RWPE2 (cell line): ENCODE results near the gene GFAP.

Source experiments
- ATAC-seq: fragments of 200-7000 bp; cut with Tn5 transposase; 3 replicates; pipeline ENCODE4 v1.9.1; 2021; ENCODE audit warnings: low read depth
- DNase-seq: peaks from one replicate; pipeline ENCODE4 v3.0.0-alpha.2; 2020; ENCODE audit warnings: low spot score
- H3K27ac ChIP-seq: fragments of 450-650 bp; 2 replicates; pipeline ENCODE4 v1.5.1; 2017; ENCODE audit warnings: mild to moderate bottlenecking; ENCODE audit not compliant: poor library complexity, severe bottlenecking
- H3K27me3 ChIP-seq: fragments of 250-450 bp; sonication (Bioruptor Pico); 2 replicates; pipeline ENCODE4 v1.5.1; 2021; ENCODE audit warnings: mild to moderate bottlenecking, moderate library complexity; ENCODE audit not compliant: insufficient read depth, poor library complexity, severe bottlenecking
- H3K36me3 ChIP-seq: fragments of 250-450 bp; sonication (Bioruptor Pico); 2 replicates; pipeline ENCODE4 v1.5.1; 2020; ENCODE audit warnings: low read depth, mild to moderate bottlenecking, moderate library complexity
- H3K4me1 ChIP-seq: fragments of 250-450 bp; sonication (Bioruptor Pico); 2 replicates; pipeline ENCODE4 v1.5.1; 2021; ENCODE audit warnings: mild to moderate bottlenecking, moderate library complexity; ENCODE audit not compliant: insufficient read depth, poor library complexity, severe bottlenecking
- H3K4me3 ChIP-seq: fragments of 250-450 bp; sonication (Bioruptor Pico); 2 replicates; pipeline ENCODE4 v1.5.1; 2021; ENCODE audit warnings: mild to moderate bottlenecking, moderate library complexity; ENCODE audit not compliant: severe bottlenecking
- H3K9me3 ChIP-seq: fragments of 250-450 bp; sonication (Bioruptor Pico); 2 replicates; pipeline ENCODE4 v1.5.1; 2021; ENCODE audit warnings: mild to moderate bottlenecking, moderate library complexity; ENCODE audit not compliant: severe bottlenecking
- CTCF ChIP-seq: fragments of 450-650 bp; IDR thresholded peaks from one replicate; pipeline ENCODE4 v1.5.1; 2017; ENCODE audit warnings: mild to moderate bottlenecking, moderate library complexity; ENCODE audit not compliant: poor library complexity, severe bottlenecking

Gene GFAP

GRCh38 chr17:44915321-44915726 lies at the start of gene GFAP:
TSS of gene GFAP (minus strand) at chr17:44915500. CDS start at chr17:44915486, 14 bp downstream.
- H3K4me1 ChIP-seq: peaks cover 30% of the 10 kb centered on the region
- H3K4me3 ChIP-seq: no peak within 1 kb of the TSS
- H3K36me3 ChIP-seq: no peaks in the 10 kb centered on the region
- no peaks in the 10 kb centered on the region for H3K9me3 ChIP-seq
- H3K27ac ChIP-seq: peak within 1 kb of the TSS; percentile 81
- ATAC-seq (no peak), DNase-seq (no peak)
- no peaks in the 10 kb centered on the region for H3K27me3 ChIP-seq
- TF ChIP-seq CTCF: no peak

- Histone ChIP-seq H3K4me1 (peaks cover 8% of the 10 kb centered on the region), H3K4me3 (no peak overlapping the region), H3K9me3 (no peaks in the 10 kb centered on the region), H3K36me3 (no peaks in the 10 kb centered on the region), H3K27me3 (peaks cover 3% of the 10 kb centered on the region), H3K27ac (no peak overlapping the region)
- peak; percentile 37 for ATAC-seq
- no peak for TF ChIP-seq CTCF
- DNase-seq: peak; percentile 51
Observed at GRCh38 chr17:44961921-44962350, 46.6 kb upstream of the GFAP start.

- no peak overlapping the region for H3K4me3 ChIP-seq
- ATAC-seq: peak; percentile 73
- no peak for TF ChIP-seq CTCF
- DNase-seq: peak; percentile 71
- no peaks in the 10 kb centered on the region for H3K9me3 ChIP-seq
- peak overlapping the region; percentile 30 for H3K27ac ChIP-seq
- no peaks in the 10 kb centered on the region for H3K36me3 ChIP-seq
- H3K4me1 ChIP-seq: peaks cover 8% of the 10 kb centered on the region
- no peaks in the 10 kb centered on the region for H3K27me3 ChIP-seq
Observed at GRCh38 chr17:44960691-44961090, 45.4 kb upstream of the GFAP start.

GRCh38 chr17:44959821-44960531 lies 44.7 kb upstream of the GFAP start:
- no peak for TF ChIP-seq CTCF
- DNase-seq (peak; percentile 49), ATAC-seq (no peak; the same call in 2 of the 3 replicates)
- Histone ChIP-seq H3K9me3 (no peaks in the 10 kb centered on the region), H3K27ac (peak overlapping the region; percentile 30), H3K27me3 (no peaks in the 10 kb centered on the region), H3K4me3 (no peak overlapping the region), H3K4me1 (peaks cover 8% of the 10 kb centered on the region), H3K36me3 (no peaks in the 10 kb centered on the region)
